EL (cell line): Measurements from ENCODE around the gene FBLN2.

Experiments
- DNase-seq: peaks from one replicate; pipeline ENCODE4 v3.0.0-alpha.2; 2016

The FBLN2 gene

DNA sequence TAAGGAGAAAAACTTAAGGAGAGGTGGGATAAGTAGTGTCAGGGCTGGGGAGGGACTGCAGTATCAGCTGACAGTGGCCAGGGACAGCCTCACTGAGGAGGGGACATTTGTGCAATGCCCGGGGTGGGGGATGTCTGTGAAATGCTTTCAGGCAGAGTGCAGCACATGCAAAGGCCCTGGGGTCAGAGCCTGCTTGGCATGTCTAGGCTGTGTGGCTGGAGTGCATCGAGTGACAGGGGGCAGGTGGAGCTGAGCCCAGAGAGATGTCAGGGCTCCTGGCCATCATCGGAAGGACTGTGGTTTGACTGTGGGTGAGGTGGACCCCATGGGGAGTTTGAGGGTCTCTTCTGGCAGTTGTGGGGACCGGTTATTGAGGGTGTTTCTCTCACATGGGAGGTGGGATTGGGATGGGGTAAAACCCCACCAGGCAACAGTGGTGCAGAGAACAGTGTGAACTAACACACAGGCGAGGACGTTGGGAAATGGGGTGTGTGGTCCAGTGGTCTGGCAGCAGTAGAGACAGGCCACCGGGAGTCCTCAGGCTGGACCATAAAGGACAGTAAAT lies 61.2 kb downstream of the FBLN2 start:
- DNase-seq = no peak

DNA sequence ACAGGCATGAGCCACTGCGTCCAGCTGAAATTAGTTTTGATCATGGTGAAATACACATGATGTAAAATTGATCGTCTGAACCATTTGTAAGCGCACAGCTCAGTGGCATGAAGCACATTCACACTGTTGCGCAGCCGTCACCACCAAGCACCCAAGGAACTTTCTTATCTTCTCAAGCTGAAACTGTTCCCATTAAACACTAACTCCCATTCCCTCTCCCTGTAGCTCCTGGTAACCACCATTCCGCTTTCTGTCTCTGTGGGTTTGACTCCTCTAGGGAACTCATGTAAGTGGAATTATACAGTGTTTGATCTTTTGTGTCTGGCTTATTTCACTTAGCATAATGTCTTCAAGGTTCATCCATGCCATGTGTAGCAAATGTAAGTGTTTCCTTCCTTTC lies 62.3 kb downstream of the FBLN2 start:
- no peak for DNase-seq

DNA sequence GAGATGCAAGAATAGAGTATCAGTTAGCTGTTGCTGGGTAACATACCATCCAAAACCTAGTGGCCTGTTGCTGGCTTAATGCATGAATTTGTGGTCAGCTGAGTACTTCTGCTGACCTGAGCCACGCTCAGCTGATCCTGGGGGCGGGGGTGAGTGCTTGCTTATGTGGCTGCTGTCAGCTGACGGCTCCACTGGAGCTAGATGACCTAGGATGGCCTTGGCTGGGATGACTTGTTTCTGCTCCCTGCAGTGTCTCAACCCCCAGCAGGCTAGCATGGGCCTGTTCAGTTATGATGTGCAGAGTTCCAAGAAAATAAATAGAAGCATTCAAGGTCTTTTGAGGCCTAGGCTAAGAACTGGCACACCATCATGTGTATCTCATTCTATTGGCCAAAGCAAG lies 63.9 kb downstream of the FBLN2 start:
- no peak for DNase-seq

DNA sequence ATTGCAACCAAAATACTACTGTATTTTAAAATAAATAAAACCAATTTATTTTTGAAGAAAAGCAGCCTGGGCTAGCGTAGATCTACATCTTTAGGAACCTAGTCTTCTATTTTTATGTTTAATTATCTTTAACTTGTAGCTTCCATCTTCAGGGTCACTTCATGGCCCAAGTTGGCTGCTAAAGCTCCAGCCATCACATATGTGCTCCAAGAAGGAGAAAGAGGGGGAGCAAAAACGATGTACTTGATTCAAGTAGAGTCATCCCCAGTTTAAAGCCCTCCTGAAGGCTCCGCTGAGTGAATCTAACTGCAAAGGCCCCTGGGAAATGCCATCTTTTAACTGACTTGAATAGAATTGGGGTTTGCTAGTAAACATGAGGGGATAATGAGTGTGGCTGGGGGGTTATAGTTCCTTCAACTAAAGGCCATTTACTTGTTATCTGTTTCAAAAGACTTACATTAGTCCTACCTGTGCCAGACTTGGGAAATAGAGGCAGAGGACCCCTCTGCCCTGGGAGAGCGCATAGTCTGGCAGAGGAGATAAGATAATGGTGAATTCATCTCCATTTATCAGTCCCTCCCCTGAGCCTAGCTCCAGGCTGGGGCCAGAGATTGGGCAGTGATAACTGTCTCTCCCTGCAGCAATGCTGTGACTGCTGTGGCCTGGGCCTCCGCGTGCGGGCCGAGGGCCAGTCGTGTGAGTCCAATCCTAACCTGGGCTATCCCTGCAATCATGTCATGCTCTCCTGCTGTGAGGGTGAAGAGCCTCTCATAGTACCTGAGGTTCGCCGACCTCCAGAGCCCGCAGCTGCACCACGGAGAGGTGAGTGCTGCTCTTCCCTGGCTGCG lies 64.6 kb downstream of the FBLN2 start:
- DNase-seq = no peak

DNA sequence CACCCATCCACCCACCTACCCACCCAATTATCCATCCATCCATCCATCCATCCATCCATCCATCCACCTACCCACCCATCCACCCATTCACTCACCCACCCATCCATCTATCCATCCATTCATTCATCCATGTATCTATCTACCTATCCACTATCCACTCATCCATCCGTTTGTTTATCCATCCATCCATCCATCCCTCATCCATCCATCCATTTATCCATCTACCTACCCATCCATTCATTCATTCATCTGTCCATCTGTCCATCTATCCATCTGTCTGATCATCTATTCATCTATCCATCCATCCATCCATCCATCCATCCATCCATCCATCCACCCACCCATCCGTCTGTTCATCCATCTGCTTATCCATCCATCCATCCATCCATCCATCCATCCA lies 65.7 kb downstream of the FBLN2 start:
- no peak for DNase-seq

DNA sequence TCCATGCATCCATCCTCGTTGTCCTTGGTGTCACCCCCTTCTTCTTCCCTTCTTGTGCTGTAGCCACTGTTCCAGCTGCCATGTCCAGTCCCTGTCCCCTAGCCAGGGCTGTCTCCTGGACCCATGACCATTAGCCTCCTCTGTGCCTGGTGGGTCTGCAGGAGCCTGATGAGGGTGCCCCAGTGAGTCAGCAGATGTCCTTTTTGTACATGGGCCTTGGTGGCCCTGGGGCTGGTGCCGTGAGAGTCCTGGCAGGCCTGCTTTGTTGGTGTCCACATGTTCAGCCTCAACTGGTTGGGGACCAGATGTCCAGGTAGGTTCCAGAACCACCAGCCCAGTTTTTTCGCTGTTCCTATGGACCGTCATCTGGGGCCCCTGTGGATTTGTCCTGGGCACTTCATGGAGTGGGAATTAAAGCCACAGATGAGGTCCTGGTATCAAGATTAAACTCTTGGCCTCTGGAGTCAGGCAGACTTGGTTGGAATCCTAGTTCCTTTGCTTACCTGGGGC lies 66.1 kb downstream of the FBLN2 start:
- no peak for DNase-seq

DNA sequence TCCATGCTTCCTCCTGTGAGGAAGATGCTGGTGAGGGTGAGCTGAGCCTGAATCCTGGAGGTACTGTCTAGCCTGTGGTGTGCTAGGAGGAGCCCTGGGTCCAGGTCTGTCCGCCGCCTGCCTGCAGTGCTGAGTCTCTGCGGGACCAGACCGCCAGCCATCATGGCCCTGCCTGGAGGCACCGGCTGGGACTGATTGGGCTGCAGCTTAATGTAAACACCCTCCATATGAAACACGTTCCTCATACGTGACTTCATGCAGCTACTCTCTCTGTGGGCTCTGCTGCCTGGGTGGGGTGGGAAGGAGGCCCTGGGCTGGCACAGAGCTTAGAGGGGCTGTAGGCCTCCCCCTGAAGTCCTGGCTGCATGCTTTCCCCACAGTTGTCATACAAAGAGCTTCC lies 67.4 kb downstream of the FBLN2 start:
- DNase-seq = no peak

DNA sequence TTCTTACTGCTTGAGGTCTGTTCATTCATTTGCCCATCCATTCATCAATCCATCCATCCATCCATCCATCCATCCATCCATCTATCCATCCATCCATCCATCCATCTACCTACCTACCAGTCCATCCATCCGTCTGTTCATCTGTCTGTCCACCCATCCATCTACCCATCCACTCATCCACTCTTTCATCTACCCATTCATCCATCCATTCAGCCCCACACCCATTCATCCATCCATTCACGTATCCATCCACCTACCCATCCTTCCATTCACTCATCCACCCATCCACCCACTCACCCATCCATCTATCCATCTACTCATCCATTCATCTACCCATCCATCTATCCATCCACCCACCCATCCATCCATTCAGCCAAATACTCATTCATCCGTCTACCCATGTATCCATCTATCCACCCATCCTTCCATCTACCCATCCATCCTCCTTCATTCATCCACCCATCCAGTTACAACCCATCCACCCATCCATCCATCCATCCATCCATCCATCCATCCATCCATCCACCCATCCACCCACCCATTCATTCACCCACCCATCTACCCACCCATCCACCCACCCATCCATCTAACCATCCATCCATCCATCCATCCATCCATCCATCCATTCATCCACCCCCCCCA lies 68.3 kb downstream of the FBLN2 start:
- no peak for DNase-seq

DNA sequence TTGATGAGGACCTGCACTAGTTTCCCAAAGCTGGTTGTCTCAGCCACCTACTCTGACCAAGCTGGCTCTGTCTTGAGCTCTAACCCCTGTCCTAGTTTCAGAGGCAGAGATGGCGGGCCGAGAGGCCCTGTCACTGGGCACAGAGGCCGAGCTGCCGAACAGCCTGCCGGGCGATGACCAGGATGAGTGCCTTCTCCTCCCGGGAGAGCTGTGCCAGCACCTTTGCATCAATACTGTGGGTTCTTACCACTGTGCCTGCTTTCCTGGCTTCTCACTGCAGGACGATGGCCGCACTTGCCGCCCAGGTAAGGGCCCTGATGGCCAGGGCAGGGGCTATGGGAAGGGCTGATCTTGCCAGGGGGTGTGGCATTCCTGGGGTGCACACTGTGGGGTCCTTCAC lies 69.1 kb downstream of the FBLN2 start:
- no peak for DNase-seq

DNA sequence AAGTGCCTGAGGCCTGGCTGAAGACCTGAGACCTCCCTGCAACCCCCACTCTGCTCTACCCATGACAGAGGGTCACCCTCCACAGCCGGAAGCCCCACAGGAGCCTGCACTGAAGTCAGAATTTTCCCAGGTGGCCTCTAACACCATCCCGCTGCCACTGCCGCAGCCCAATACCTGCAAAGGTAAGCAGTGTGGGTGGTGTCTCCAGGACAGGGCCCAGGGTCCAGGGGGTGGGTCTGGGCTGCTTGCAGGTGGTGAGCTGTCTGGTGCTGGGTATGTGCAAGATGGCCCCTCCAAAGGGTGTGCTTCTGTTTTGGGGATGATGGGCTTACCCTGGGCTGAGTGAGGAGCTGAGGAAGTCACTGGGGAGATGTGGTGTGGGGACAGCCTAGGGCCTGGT lies 69.9 kb downstream of the FBLN2 start:
- DNase-seq = no peak

DNA sequence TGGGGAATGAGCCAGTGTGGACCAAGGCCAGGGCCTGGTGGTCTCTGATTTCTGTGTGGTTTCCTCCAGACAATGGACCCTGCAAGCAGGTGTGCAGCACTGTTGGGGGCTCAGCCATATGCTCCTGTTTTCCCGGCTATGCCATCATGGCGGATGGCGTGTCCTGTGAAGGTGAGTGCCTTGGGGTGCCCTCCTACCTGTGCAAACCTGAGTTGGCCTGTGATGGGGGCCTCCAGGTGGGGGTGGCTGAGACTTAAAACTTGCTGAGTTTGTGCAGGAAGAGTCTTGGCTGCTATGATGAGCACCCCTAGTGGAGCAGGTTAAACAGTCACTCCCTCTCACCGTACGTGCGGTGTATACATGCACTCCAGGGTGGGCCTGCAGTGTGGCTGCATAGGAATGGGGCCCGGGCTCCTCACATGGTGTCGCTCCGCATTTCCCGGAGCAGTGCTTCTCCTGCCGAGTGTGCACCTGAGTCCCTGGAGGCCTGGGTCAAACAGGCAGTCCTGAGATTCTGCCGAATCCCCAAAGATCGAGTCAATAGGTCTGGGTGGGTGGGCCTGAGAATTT lies 70.8 kb downstream of the FBLN2 start:
- DNase-seq = no peak

DNA sequence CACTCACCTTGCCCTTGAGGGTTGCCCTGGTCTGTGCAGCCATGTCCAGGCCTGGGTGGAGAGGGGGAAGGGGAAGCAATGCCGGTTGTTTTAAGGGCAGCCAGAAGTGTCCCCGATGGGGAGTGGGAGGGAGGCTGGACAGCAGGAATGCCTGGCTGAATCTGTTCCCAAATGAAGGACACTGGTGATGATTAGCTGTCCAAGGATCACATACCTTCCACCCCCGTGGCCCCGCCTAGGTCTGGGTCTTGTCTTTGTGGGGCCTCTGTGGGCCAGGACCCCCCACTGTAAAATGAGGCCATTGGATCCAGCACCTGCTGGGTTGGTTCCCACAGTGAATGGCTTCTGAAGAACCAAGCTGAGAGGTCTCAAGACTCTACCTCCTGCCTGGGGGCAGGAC lies 71.4 kb downstream of the FBLN2 start:
- no peak for DNase-seq

DNA sequence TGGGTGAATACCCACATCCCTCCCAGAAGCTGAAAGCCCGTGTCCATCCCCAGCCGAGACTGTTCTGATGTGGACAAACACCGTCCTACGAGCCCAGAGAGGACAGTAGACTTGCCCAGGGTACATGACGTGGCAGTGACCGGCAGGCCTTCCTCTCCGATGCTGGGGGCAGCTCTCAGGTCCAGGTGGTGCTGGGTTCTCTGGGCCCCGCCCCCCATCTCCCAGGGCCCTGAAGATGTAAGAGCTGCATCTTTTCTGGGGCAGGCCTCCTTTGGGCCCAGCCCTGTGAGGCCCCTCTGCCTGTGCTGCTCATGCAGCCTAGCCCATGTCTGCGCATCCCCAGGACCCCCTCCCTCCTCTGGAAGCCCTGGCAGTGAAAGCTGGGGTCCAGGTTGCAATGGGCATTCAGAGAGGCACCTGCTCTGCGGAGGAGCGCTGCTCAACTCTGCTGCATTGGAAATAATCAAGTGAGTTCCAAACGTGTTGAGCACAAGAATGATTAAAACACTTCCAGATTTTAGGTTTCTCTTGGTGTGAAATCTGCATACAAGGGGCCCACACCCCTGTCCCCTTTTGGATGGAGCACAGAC lies 71.9 kb downstream of the FBLN2 start:
- no peak for DNase-seq

DNA sequence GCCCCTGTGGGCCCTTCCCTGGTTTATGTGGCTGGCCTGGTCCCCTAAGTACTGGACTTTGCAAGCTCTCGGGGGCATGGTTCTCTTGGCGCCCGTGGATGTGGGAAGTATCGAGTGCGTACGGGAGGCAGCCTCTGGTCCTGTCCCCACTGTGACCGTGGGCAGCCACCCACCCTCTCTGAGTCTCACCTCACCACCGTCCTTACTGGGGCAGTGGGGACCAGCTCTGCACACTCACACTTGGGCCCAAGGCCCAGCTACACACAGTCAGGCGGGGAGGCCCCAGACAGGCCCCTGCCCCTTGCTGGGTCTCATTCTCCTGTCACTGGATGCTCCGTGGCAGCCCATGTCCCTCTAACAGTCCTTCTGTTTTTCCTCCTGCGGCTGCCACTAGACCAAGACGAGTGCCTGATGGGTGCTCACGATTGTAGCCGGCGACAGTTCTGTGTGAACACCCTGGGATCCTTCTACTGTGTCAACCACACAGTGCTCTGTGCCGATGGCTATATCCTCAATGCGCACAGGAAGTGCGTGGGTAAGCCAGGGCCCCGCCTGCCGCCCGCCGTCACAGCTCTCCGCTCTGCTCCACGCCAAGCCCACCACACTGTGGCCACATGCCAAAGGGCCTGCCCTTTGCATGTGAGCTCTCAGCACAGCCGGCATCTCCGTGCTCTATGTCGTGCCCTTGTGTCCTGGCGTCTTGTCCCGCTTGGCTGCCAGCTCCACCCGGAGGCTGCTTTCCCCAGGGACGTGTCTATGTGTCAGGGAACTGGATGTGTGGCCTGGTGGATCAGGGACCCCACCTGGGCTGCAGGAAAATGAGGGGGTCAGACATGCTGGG lies 72.7 kb downstream of the FBLN2 start:
- no peak for DNase-seq

DNA sequence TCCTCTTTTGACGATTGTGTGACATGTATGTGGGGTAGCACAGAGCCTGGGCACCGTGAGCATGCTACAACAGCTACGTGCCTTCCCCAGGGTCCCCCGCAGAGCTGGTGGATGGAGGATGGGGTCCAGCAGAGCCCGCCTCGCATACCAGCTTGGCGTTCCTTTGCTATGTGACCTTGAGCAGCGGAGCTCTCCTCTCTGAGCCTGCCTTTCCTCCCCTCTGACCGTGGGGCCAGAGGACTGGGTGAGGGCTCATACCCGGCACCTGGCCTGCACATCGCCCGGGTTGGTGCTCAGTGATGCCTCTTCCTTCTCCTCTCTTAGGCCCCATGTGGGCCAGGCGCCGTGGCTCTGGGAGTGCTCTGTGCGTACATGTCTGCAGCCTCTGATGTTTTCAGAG lies 73.4 kb downstream of the FBLN2 start:
- DNase-seq = no peak

DNA sequence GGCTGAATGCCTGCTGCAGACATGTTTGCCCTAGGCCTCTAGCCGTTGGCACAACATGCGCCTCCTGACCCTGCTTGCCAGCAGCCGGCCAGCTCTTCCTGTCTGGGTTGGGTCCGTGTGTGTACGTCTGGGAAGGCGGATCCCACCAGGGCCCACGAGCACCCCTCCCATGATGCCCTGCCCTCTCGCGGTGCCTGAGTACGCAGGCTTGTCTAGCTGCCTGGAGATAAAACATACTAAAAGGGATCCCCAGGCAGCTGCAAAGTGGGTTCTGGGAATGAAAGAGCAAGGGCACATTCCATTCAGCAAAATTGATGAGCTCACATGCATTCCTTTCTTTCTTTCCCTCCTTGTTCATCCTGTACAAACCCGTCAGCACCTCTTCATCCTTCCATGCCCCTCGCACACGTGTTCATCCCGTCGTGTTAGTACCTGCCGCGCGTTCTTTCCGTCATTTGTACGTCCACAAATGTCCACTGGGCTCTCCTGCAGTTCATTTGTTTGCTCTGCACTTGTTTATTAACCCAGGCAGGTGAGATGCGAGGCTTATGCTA lies 74.3 kb downstream of the FBLN2 start:
- no peak for DNase-seq

DNA sequence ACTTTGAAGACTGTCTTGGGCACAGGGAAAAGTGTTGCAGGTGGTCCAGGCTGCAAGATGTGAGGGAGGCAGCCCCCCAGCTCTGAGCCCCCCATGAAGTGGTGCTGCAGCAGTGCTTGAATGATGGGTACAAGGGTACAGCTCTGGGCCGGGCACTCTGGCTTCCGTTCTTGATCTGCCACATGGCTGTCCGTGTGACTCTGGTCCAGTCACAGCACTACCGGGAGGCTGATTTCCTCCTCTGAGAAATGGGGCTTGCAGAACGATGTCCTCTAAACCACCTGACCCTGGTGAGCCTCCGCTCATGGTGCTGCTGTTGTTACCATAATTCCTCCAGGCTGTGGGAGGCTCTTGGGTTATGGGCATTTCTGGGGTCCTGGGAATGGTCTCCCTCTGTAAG lies 75.1 kb downstream of the FBLN2 start:
- no peak for DNase-seq

DNA sequence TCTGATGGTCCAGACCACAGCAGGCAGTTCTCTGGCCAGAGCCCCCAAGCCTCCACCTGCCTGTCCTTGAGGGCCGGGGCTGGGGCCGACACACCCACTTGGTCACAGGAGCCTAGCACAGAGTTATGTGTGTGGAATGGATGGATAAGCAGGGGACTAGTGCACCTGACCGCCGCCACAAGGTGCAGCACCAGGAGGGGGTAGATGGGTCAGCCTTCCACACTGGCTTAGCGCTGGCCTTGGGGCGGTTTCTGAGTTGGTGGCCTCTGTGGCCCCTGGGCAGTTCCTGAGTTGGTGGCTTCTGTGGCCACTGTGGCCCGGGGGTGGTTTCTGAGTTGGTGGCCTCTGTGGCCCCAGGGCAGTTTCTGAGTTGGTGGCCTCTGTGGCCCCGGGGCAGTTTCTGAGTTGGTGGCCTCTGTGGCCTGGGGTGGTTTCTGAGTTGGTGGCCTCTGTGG lies 75.8 kb downstream of the FBLN2 start:
- DNase-seq = no peak

DNA sequence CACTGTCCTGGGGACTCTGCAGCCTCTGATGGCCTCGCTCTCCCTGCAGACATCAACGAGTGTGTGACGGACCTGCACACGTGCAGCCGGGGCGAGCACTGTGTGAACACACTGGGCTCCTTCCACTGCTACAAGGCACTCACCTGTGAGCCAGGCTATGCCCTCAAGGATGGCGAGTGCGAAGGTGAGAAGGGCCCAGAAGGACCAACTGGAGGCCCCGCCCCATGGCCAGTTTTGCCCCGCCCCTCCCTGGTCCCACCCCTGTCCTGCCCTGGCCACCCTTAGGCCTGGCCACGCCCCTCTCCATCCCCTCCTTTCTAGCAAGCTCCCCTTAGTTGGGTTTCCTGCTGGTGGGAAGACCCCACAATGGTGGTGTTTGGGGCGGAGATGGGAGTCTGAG lies 77.5 kb downstream of the FBLN2 start:
- no peak for DNase-seq

DNA sequence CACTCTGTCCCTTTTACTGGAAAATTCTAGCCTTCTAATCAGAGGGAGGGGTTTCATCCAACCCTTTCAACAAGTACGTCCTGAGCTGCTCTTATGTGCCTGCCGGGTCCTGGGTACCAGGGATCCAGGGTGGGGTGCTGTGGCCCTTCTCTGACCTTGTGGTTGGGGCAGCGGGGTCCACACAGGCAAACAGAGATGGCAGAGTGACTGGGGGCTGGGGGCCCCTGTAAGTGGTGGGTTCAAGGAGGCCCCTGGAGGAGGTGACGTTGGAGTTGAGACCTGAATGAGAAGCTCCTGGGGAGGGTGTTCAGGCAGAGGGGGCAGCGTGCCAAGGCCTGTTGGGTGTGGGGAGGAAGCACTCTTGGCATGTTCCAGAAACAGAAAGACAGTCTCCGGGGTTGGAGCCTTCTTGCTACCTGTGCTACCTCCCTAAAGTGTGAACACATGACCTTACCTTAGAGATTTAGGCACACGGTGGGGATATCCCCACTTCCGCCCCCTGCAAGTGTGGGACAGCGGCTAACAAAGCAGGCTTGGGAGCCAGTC lies 78.1 kb downstream of the FBLN2 start:
- DNase-seq = no peak

DNA sequence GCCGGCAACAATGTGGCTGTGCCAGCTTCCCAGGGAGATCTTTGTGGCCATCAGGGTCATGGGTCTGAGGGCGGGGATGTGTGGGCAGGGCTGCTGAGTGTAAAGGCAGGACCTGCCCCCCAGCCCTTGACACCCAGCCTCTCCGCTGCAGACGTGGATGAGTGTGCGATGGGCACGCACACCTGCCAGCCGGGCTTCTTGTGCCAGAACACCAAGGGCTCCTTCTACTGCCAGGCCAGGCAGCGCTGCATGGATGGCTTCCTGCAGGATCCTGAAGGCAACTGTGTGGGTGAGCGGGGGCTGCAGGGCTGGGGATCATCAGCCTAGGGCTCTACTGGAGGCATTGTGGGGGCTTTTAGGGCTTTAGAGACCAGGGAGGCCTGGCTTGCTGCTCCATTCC lies 78.8 kb downstream of the FBLN2 start:
- no peak for DNase-seq

DNA sequence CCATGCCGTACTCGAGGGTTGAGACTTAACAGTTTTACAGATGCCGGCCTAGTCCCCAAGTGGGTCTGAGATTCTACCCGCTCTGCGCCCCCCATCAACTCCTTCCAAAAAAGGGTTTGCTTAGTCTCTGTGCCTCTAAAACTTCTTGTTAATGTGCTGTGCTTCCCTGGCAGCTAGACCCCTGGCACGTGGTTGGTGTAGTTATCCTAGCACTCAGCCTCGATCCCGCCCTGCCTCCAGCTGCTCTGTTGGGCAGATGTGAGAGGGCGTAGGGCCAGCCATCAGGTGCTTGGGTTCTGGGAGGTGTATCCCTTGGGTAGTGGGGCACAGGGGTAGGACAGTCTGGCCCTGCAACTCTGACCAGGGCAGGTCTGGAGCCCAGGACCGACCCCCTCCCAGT lies 79.5 kb downstream of the FBLN2 start:
- DNase-seq = no peak
